Endothelial cell of umbilical vein (primary cell): ENCODE data around the gene CELF2.

Experiments used
- CTCF ChIP-seq, 2 donors: IDR thresholded peaks; 1 replicate in 1 of 2; 2 replicates in 1 of 2; pipeline ENCODE4 v1.5.1; 2011; ENCODE audit warnings: low read length in 2 of 2, mild to moderate bottlenecking in 2 of 2, moderate library complexity in 2 of 2, control low read depth in 1 of 2, inconsistent platforms in 1 of 2, low read depth in 1 of 2; ENCODE audit not compliant: insufficient read depth in 1 of 2; ENCODE audit errors: extremely low read depth in 1 of 2
- EZH2 ChIP-seq: IDR thresholded peaks from 2 replicates; pipeline ENCODE4 v1.6.1; 2012; ENCODE audit warnings: borderline replicate concordance, low read depth, mild to moderate bottlenecking, moderate library complexity, low read length, inconsistent platforms; ENCODE audit not compliant: severe bottlenecking
- FOS ChIP-seq: IDR thresholded peaks from 2 replicates; pipeline ENCODE4 v1.6.1; 2011; ENCODE audit warnings: mild to moderate bottlenecking, low read length, moderate library complexity, borderline replicate concordance; ENCODE audit not compliant: insufficient read depth
- JUN ChIP-seq: IDR thresholded peaks from 2 replicates; pipeline ENCODE4 v1.6.1; 2011; ENCODE audit warnings: borderline replicate concordance, low read depth; ENCODE audit not compliant: insufficient read length, insufficient read depth
- MYC ChIP-seq: IDR thresholded peaks from one replicate; pipeline ENCODE4 v1.6.1; 2011; ENCODE audit warnings: mild to moderate bottlenecking, low read depth, low read length
- POLR2A ChIP-seq: IDR thresholded peaks from 2 replicates; pipeline ENCODE4 v1.6.1; 2012; ENCODE audit warnings: low read depth, mild to moderate bottlenecking, control low read depth, low read length
- POLR2AphosphoS5 ChIP-seq: IDR thresholded peaks from 2 replicates; pipeline ENCODE4 v1.6.1; 2012; ENCODE audit warnings: low read depth, mild to moderate bottlenecking, control low read depth, low read length, moderate library complexity; ENCODE audit not compliant: insufficient read depth

GRCh38 chr10:11265484-11265883 lies 247.8 kb downstream of the CELF2 start:
- no peak for TF ChIP-seq CTCF (IDR thresholded peaks at IDR 0.05; ENCODE audit: extremely low read depth in 1 of 2, insufficient read depth in 1 of 2, low read depth in 1 of 2, low read length in 2 of 2)
- TF ChIP-seq POLR2A, result no peak
- TF ChIP-seq EZH2, result no peak
- no peak for TF ChIP-seq MYC
- TF ChIP-seq JUN, result no peak
- no peak for TF ChIP-seq POLR2AphosphoS5
- no peak for TF ChIP-seq FOS
